ENCODE measurements around the gene ZNF324B.
"Not testable (repeated sequence)": the region's sequence is repeated elsewhere in the genome, so short reads cannot be mapped to it uniquely, and the experiment has no call there.

Gene ZNF324B

GRCh38 chr19:58450856-58451357 lies 515 bp upstream of the ZNF324B start:
- DNase-seq (ENCODE audit: insufficient read length, low spot score) (no peak), FAIRE-seq (no peak)

- DNase-seq (ENCODE audit: insufficient read length, low spot score) (no peak), FAIRE-seq (no peak)
These were observed 2.3 kb downstream of the ZNF324B start for GRCh38 chr19:58453743-58454142.

- DNase-seq (ENCODE audit: insufficient read length, low spot score) (no peak), FAIRE-seq (no peak)
These were observed 3.9 kb downstream of the ZNF324B start for GRCh38 chr19:58455306-58455705.

GRCh38 chr19:58456111-58456510 lies 4.7 kb downstream of the ZNF324B start:
- no peak for FAIRE-seq
- DNase-seq (ENCODE audit: insufficient read length, low spot score): no peak

GRCh38 chr19:58460039-58460438 lies 8.6 kb downstream of the ZNF324B start:
- peak; percentile 63 for FAIRE-seq

GRCh38 chr19:58466089-58466759 lies 14.8 kb downstream of the ZNF324B start:
- DNase-seq (ENCODE audit: insufficient read length, low spot score): no peak
- FAIRE-seq: no peak

More at GRCh38 chr19:58460039-58460438, 8.6 kb downstream of the ZNF324B start:
- DNase-seq (ENCODE audit: insufficient read length, low spot score): no peak

- FAIRE-seq (peak; percentile 79), DNase-seq (ENCODE audit: insufficient read length, low spot score) (peak; percentile 97)
These were observed 15.6 kb downstream of the ZNF324B start, which contains the start of gene ZNF324 for GRCh38 chr19:58466760-58467589. ZNF324 (plus strand) TSS chr19:58467080; CDS start chr19:58469186, 2,106 bp downstream.

GRCh38 chr19:58468216-58468839 lies 16.9 kb downstream of the ZNF324B start:
- FAIRE-seq (no peak), DNase-seq (ENCODE audit: insufficient read length, low spot score) (no peak)

GRCh38 chr19:58469241-58470013 lies 18.0 kb downstream of the ZNF324B start:
- DNase-seq (ENCODE audit: insufficient read length, low spot score) (no peak), FAIRE-seq (no peak)

GRCh38 chr19:58470837-58471543 lies 19.6 kb downstream of the ZNF324B start:
- DNase-seq (ENCODE audit: insufficient read length, low spot score): not testable (repeated sequence)
- peak; percentile 23 for FAIRE-seq

- DNase-seq (ENCODE audit: insufficient read length, low spot score) (no peak), FAIRE-seq (no peak)
These were observed 20.3 kb downstream of the ZNF324B start for GRCh38 chr19:58471736-58472135.

- DNase-seq (ENCODE audit: insufficient read length, low spot score) (no peak), FAIRE-seq (no peak)
These were observed 22.4 kb downstream of the ZNF324B start for GRCh38 chr19:58473775-58474174.

GRCh38 chr19:58474291-58474996 lies 23.0 kb downstream of the ZNF324B start:
- no peak for DNase-seq (ENCODE audit: insufficient read length, low spot score)
- no peak for FAIRE-seq

- FAIRE-seq: no peak
- DNase-seq (ENCODE audit: insufficient read length, low spot score): no peak
These were observed 23.7 kb downstream of the ZNF324B start for GRCh38 chr19:58474997-58475713.

GRCh38 chr19:58475714-58476497 lies 24.5 kb downstream of the ZNF324B start, which contains the start of gene ZNF446:
ZNF446 (plus strand) TSS chr19:58476352; CDS start chr19:58477219, 867 bp downstream.
- DNase-seq (ENCODE audit: insufficient read length, low spot score): peak; percentile 94
- peak; percentile 98 for FAIRE-seq

GRCh38 chr19:58476498-58477015 lies 25.1 kb downstream of the ZNF324B start:
- FAIRE-seq (no peak), DNase-seq (ENCODE audit: insufficient read length, low spot score) (no peak)

- DNase-seq (ENCODE audit: insufficient read length, low spot score) (no peak), FAIRE-seq (no peak)
These were observed 25.7 kb downstream of the ZNF324B start for GRCh38 chr19:58477130-58477529.

Data from HTR-8/SVneo (cell line).